GM19452 (cell line): ENCODE measurements around the gene SLC25A21.

Experiments used
- ATAC-seq: cut with Tn5 transposase; IDR thresholded peaks from one replicate; pipeline ENCODE4 v1.9.1; 2021; ENCODE audit not compliant: unreplicated experiment

SLC25A21 gene

DNA sequence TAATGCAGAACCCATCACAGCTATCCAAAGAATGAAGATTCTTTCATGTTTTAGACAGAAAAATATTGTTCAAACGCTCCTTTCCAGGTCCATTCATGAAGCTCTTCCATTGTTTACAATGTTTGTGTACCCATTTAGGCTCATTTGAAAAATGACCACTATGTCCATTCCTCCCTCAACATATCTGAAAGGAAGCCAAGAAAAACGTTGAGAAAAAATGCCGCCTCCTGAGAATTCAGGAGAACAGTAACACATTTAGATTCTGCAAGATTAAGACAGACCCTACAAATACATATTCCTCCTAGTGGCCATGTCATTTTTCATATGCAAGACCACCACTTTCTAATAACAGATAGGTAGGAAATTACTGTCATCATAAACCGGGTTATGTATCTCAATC lies 124.4 kb downstream of the SLC25A21 start:
- no peak for ATAC-seq

DNA sequence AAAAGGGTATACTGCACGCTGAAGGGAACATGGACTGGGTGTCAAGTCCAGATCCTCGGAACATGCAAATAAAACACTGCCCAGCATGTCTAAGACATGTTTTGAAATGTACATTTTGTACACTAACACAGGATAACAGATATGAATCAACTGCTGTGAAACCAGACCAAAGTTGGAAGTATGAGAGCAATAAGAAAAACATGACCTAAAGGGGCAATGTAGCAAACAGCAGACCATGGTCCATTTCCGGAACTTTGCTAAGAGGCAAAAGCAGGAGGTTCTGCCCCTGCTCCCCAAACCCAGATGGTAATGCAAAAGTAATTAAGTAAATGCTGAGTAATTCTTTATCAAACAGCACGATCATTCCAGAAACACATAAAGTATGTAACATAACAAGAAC lies 125.2 kb downstream of the SLC25A21 start:
- ATAC-seq, result no peak

DNA sequence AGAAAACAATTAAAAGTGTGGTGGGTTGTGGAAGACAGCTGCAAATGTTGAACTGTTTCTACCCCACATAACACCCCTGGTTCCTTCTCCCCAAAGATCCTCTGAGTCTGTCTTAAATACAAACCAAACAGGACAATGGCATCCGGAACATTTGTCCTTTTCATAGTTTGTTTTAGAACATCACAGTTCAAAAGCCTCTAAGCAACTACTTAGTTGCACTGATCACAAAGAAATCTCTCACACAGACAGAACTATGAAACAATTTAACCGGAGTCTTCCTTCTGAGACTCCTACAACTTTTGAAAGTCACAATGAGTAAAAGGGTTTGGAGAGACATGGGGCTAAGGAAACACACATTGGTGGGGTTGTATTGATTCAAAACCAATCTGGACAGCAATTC lies 125.6 kb downstream of the SLC25A21 start:
- ATAC-seq, result no peak

DNA sequence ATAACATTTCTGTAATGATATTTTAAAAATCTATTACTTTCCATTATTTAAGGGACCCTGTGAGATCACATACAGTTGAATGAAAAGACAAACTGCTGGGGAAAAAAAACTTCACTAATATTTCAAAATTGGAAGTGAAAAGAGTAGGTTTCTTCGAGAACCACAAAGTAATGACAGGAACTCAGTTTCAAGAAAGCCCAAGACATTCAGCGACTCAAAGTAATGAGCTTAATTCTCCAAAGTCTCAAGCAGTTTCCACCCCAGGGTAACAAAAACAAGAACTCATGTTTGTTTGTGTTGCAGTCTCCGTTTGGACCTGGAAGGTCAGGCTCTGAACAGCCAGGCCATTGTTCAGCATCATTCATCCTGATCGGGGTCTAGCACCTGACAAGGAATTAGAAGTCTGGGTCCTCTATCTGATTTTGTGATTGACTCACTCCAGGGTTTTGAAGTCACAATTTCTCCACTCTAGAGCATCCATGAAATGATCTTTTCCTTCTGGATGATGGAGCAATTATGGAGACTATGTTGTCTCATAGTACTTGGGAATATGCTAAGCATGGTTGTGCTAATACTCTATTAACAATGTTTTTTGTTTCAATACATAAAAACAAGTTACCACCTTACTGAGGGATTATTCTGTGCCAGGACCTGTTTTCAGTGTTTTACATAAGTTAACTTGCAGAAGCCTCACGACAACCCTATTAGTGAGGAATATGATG lies 126.9 kb downstream of the SLC25A21 start:
- no peak for ATAC-seq

DNA sequence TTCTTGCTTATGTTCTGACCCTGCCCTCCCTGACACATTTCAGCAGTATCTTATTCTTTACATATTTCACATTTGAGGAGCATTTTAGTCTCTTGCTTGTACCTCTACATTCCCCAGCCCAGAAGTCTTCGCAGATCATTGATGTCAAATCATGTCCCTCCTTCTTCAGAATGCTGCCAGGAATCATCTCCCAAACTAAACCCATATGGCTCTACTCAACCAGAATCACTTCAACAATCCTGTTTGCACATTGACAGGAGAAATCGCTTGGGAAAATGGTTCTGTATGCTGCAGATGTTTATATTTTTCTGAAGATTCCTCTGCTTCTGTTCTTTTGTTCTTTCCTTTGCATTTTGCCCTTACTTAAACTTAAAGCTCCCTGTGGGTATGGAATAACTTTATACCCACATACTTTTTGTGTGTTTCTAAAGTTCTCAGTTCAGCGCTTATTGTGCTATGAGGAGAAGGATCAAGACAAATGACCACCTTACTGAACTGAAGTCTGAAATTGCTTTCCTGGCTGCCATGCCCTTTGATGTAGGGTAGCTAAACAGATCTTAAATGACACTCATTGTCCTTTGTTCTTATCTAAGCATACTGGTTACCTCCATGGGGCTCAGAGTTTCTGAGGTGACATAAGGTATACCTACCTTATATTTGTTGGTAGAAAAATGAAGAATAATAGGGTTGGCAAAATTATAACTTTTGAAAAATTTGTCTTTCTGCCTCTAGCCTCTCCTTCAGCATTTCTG lies 134.6 kb downstream of the SLC25A21 start:
- ATAC-seq, result no peak

DNA sequence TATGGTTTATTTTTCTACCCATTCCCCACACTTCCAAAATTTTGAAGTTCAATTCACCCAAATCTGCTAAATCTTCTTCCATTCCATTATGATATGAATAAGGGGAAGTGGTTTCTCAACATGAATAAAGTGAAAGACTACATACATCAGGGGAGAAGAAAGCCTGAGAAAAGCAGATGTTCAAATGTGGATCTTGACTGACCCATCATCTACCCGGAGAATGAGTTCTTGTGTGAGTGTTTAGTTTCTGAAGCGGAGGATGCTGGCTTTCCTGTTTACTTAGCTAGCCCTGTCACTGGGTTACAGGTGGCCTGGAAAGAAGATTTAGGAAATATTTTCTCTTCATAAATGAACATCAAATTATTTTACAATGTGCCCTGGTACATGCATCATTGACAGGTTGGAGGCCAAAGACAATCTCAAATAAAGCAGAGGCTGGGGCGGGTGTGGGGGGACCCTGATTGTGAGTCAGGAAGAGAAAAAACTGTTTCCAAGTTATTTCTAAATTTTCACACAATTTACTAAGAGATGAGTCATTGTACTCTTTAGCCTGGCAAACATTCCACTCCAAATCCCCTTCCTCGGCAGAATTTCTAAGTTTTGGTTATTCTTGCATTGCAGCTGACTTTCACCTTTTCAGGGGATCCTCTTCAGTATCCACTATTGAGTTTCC lies 135.6 kb downstream of the SLC25A21 start:
- no peak for ATAC-seq

DNA sequence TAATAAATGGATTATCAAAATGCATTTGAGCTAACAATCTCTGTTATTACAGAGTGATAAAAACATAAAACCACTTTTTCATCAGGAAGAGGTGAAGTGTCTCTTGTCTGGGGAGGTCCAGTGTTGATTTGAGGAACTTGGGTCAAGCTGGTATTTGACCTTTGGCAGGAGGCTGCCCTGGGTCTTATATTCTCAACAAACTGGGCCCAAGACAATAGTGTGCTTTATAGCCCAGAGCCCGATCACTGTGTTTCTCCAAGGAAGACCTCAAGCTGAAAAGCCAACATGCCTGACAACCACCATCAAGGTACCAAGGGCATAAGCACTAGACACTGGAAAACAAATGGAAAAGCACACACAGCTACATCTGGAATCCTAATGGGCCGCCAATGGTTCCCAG lies 137.0 kb downstream of the SLC25A21 start:
- no peak for ATAC-seq

DNA sequence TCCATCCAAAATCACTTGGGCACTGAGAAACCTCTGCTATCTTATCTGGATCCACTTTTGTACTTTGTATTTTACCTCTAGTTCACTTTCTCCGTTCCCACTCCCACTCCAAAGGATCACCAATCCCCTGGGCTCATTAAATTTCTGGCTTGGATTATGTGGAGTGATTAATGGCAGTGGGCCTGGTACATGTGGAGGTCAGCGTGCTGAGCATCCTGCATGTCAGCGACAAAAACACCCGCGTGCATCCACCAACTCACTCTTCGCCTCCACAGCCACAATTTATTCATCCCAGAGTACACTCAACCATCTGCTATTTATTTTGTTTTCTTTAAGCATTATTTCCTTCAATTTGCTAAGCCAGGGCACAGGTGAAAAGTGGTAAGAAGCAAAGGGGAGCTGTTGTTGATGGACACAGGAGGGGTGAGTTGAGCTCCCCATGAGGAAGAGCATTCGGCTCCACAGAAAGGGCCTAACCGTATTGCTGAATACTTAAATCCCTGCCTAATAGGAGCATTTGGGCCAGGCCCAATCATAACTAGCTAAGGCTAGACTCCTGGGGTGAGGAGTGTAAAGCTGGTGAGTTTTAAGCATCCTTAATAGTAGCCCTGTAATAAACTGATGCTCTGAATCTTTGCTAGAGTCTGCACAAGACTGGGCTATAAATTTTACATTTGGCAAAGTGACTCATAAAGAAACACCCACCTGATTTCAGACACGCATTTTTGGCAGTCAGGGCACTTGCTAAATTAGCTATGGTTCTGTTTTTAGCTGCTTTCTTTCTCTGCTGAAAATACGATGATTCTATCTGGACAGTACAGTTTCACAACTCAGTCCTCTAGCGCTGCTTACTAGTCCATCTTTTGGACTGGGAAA lies 137.8 kb downstream of the SLC25A21 start:
- no peak for ATAC-seq

DNA sequence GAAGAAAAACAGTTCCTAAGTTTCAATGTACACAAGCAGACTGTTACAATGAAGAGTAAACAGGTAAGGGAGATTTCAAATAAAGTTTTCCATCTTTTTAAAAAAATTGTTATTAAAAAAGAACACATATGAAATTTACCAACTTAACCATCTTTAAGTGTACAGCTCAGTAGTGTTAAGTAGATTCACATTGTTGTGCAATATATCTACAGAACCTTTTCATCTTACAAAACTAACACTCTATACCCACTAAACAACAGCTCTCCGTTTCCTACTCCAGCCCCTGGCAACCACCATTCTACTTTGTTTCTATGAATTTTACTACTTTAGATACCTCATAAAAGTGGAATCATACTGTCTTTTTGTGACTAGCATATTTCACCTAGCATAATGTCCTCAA lies 139.5 kb downstream of the SLC25A21 start:
- no peak for ATAC-seq

DNA sequence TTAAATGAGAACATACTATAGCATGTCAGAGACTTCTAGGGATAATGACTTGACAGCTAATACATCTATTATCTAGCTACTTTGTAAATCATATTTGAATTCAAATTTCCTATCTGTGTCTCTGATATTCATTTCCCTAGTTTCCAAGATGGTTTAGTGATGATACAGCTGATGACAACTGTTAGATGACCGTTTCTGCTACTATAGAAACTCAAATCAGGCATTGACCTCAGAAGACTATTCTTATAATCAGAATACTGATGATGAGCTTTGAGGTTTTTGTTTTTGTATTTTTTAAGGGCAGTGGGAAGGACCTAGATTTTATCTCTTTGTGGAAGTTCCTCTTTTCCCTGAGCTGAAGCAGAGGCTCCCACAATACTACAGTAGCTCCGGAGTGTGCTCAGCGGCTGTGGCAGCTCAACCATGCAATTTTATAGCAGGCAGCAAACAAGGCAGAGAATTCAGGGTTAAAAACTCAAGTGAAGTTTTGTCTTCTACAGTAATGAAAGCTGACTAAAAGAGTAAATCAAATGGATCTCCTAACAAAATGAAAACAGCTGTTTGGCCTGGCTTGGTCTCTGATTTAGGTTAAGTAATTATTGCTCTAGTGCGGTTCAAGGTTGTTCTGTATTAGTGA lies 145.1 kb downstream of the SLC25A21 start:
- ATAC-seq, result no peak

DNA sequence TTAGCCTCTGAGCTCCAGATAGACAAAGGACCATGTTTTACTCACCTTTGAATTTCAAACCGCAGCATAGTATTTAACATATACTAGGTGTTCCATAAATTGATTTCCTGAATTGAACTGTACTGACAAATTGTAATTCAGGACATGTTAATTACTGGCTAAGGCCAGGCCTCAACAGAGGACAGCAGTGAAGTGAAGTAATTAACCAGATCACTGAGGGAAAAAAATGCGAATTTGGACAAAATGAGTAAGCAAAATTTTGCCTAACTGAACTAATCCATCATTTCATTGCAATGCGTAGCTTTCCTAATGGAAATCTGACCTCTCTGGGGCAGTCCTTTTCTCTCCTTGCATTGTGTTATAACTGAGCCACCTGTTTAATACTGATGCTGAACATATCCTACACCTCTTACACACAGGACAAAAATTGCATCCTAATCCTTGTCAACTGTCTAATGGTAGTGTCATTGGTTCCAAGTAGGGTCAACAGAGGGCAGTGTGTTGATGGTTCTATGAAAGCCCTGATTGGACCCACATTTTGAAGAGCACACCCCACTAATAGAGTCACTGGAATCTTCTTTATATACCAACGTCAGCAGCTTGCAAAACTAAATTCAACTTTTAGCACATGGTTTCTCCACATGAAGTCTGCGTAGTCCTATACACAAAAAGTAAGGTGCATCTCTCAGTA lies 148.4 kb downstream of the SLC25A21 start:
- no peak for ATAC-seq

DNA sequence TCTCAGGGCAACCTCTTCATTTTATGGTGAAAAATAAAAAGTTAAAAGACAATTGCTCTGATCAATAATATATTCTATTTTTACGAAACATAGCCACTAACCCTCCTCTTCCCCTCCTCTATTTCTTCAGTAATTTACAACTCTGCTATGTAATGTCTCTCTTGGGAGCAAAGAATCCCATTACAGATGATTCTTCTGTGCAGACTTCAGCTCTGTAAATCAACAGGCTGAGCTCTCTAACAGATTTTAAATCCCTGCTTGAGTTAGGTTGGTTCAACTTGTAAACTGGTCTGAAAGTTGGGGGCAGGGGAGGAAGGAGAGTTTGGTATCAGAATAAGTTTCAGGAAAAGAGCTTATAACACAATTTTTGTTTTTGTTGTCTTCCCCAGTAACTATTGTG lies 151.0 kb downstream of the SLC25A21 start:
- no peak for ATAC-seq

DNA sequence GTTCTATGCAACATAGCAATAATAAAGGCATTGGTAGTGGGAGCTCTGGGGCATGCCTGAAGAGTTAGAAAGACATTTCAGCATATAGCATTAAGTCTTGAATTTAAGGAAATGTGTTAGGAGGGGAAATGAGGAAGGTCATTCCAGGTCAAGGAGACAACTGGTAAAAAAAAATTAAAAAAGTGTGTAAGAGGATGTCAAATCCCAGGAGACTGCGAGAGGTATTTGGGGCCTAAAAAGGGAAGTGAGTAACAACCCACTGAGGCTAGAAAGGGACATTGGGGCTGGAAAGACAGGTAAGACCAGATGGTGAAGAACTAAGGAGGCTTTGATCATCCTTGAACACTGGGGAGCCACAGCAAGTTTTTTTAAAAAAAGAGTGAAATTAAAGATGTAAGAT lies 152.9 kb downstream of the SLC25A21 start:
- ATAC-seq, result no peak

DNA sequence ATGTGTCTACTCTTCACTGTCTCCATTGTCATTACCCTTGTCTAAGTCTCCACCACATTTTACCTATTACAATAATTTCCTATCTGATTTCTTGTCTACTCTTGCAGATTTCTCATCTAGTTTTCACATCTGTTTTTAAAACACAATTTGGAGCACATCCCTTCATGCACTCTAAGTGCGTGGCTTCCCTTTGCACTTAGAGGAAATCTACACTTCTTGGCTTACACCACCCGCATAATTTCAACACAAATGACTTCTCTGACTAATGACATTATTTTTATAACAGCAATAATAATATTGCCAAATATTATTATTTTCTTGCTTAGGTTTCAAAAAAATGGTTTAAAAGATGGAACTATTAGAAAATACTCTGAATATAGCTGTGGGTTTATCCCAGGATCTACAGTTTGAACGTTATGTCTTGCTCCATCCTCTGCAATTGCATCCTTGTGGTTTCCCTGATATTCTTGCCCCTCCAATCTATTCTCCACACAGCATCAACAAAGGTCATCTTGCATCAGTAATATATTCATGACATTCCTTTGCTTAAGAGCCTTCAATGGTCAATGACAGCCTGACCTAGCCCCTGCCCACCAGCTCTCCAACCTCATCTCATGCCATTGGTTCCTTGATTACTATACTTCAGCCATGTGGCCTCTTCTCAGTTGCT lies 153.7 kb downstream of the SLC25A21 start:
- no peak for ATAC-seq

DNA sequence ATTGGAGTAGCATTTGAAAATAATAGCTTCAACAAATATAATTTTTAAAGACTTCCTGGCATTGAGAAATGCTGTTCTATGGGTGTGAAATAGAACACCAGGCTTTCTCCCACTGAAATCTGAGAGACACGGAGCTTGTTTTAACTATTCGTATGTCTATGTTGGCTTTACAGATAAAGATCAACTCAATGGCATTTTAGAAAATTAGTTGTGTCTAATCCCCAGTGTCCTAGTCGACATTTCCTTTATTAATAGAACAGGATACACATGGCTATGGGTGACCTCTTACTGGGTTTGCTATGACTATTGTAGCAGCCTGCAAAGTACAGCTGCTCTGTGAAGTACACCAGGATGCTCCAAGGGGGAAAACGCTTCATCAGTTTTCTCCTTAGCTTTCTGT lies 159.3 kb downstream of the SLC25A21 start:
- no peak for ATAC-seq

DNA sequence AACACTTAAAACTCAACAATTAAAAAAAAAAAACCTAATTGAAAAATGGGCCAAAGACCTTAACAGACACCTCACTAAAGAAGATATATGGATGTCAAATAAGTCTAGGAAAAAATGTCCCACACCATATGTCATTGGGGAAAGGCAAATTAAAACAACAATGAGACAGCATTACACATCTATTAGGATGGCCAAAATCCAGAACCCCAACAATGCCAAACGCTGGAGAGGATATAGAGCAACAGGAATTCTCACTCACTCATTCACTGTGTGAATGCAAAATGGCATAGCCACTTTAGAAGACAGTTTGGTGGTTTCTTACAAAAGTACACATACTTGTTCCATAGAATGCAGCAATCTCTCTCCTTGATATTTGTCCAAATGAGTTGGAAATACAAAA lies 173.7 kb downstream of the SLC25A21 start:
- ATAC-seq, result no peak

DNA sequence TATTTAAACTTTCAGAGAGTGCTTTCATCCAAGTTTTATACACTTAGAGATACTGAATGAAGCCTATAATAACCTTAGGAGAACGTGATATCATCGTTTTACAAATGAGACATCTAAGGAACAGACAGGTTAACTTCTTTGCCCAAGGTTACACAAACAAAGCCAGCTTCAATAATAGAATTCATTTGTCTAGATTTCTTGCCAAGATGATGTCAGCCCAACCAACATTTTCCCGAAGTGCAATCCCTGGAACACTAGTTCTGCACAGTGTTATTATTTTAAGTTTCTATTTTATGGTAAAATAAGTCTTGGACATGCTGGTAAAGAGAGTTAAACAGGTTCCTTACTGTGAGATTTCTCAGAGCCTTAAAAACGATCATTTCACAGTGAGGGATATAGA lies 174.6 kb downstream of the SLC25A21 start:
- no peak for ATAC-seq

DNA sequence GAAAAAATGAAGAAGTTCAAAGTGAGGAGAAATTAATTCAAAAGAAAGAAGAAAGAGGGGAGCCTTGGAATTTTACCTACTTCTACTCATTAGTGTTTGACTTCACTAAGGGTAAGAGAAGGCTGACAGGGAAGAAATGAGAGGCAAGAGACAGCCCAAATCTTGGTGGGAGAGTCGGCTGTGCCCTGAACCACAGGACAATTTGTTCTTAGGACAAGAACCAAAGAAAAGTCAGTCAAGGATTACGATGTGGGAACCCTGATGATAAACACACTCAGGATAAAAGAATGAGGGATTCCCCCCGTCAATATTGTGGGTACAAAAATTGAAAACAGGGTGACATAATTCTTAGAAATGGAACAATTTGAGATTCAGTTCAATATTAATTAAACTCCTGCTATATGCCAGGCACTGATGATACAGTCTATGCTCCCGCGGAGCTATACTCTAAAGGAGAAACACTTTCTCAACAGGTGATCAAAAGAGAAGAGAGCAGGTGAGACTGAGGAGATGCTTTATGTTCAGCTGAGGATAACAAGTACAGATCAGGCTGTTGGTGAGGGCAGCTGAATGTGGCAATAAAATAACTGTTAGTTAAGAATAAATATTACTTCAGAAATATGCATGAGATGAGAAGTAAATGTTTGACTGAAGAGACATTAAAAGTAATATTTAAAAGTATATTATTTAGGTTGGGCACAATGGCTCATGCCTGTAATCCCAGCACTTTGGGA lies 175.4 kb downstream of the SLC25A21 start:
- ATAC-seq, result no peak
